Kidney epithelial cell (primary cell): ENCODE results near the gene LRRC8B. TPM values are rescaled to one million over a fixed set of nuclear protein-coding genes. Genes with fewer than 3 reads are reported as not detected.

Experiments used
- DNase-seq: peaks from one replicate; pipeline ENCODE4 v3.0.0-alpha.2; 2010; ENCODE audit warnings: low read depth
- H3K27me3 ChIP-seq: 2 replicates; pipeline ENCODE4 v1.6.0; 2011; ENCODE audit warnings: low read length; ENCODE audit not compliant: control insufficient read depth, insufficient read depth
- H3K36me3 ChIP-seq: 2 replicates; pipeline ENCODE4 v1.5.1; 2011; ENCODE audit warnings: low read length; ENCODE audit not compliant: control insufficient read depth, insufficient read depth
- H3K4me3 ChIP-seq: 2 replicates; pipeline ENCODE4 v1.5.1; 2011; ENCODE audit warnings: low read depth, mild to moderate bottlenecking, control low read depth, low read length
- CTCF ChIP-seq: IDR thresholded peaks from 2 replicates; pipeline ENCODE4 v1.5.1; 2011; ENCODE audit warnings: mild to moderate bottlenecking, moderate library complexity, low read length, control low read depth, inconsistent platforms; ENCODE audit not compliant: insufficient read depth, poor library complexity, severe bottlenecking
- total RNA-seq: library from RNA; depleted of rRNA; stranded (reverse); fragments of >200 nt; gene quantifications from 2 replicates; pipeline ENCODE4 v1.2.3, GENCODE V29; 2015

Gene LRRC8B
- 8.9 and 19.0 TPM in 2 replicates for total RNA-seq

DNA sequence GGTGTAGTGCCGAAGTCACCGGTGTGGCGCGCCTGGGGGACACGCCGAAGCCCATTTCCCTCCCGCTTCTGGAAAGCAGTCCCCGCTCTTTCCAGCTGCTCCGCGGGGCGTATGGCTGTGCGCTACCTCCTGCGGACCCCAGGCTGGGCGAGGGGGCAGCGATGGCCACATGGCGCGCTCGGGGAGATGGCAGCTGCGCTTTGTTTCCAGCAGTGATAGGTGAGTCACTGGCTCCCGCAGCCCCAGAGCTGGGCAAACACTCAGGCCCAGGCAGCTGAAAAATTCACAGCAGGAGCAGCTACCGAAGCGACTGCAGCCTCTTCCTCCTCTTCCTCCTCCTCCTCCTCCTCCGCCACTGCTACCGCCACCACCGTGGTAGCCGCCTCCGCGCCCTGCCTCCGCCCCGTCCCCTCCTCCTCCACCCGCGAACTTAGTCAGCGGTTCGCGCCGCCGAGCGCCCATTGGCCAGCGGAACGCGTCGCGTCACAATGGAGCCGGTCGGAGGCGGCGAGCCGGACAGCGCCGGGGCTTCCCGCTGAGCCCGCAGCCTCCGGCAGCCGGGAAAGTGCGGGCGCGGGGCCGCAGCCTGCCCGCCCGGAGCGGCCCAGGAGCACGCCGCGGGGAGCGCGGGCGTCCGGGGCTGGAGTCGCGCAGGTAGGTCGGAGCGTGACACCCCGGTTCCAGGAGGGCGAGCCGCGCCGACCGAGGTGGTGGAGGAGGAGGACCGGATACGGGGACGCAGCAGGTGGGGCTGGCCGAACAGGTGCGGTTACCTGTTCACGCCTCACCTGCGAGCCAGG is at the start of gene LRRC8B:
TSS of gene LRRC8B (plus strand) at position 461 of the 800 bp plus-strand sequence. CDS start 57,822 bp downstream, outside the sequence.
- no peak for DNase-seq
- TF ChIP-seq CTCF = no peak

DNA sequence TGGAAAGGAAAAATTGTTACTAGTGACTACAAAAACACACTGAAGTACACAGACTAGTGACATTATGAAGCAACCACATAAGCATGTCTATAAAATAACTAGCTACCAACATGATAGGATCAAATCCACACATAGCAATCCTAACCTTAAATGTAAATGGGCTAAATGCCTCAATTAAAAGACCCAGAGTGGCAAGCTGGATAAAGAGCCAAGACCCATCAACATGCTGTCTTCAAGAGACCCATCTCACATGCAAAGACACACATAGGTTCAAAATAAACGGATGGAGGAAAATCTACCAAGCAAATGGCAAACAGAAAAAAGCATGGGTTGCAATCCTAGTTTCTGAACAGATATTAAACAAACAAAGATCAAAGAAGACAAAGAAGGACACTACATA is 49.4 kb upstream of the LRRC8B start:
- H3K36me3 ChIP-seq = no peaks in the 10 kb centered on the region
- TF ChIP-seq CTCF = no peak
- no peak overlapping the region for H3K4me3 ChIP-seq
- no peak for DNase-seq
- H3K27me3 ChIP-seq = no peaks in the 10 kb centered on the region

More for the DNA sequence above, at the start of gene LRRC8B:
- Histone ChIP-seq H3K4me3 (peak within 1 kb of the TSS; percentile 95), H3K36me3 (no peaks in the 10 kb centered on the region), H3K27me3 (no peaks in the 10 kb centered on the region)

GRCh38 chr1:89476072-89476471 is 48.6 kb upstream of the LRRC8B start:
- H3K27me3 ChIP-seq = no peaks in the 10 kb centered on the region
- DNase-seq = no peak
- TF ChIP-seq CTCF = no peak

GRCh38 chr1:89483010-89483756 is 41.4 kb upstream of the LRRC8B start:
- Histone ChIP-seq H3K4me3 (no peak overlapping the region), H3K27me3 (no peaks in the 10 kb centered on the region), H3K36me3 (no peaks in the 10 kb centered on the region)
- peak; percentile 34 for DNase-seq
- peak; percentile 80 for TF ChIP-seq CTCF

More at GRCh38 chr1:89476072-89476471, 48.6 kb upstream of the LRRC8B start:
- H3K36me3 ChIP-seq = no peaks in the 10 kb centered on the region
- H3K4me3 ChIP-seq = no peak overlapping the region

GRCh38 chr1:89483757-89484077 is 40.9 kb upstream of the LRRC8B start:
- Histone ChIP-seq H3K36me3 (no peaks in the 10 kb centered on the region), H3K4me3 (no peak overlapping the region), H3K27me3 (no peaks in the 10 kb centered on the region)
- TF ChIP-seq CTCF = no peak
- no peak for DNase-seq
